HG03558 (cell line): Measurements from ENCODE around the gene GGTA1.

ENCODE experiments used
- ATAC-seq: cut with Tn5 transposase; IDR thresholded peaks from one replicate; pipeline ENCODE4 v1.9.1; 2021; ENCODE audit warnings: moderate number of reproducible peaks; ENCODE audit not compliant: unreplicated experiment; ENCODE audit errors: extremely low read depth

The GGTA1 gene

DNA sequence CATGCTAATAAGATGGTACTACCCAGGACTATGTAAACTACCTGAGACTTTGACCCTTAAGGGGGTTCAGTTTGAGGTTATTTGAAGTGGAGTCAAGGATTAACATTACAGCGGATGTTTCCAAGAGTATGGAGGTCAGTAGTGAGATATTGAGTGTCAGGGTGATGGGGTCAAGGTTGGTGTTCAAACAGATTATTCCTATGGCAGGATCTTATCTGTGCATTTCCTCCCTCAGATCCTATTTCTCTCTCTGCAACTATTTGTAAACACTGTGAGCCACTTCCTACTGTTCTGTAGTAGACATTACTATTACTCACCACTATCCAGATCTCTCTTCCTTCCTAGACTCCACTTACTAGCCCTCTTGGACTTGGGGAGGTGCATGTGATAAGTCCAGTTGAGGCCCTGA is 75.6 kb downstream of the GGTA1 start:
- no peak for ATAC-seq

- ATAC-seq = no peak
Observed at GRCh38 chr9:121411993-121412392, 87.7 kb downstream of the GGTA1 start.

DNA sequence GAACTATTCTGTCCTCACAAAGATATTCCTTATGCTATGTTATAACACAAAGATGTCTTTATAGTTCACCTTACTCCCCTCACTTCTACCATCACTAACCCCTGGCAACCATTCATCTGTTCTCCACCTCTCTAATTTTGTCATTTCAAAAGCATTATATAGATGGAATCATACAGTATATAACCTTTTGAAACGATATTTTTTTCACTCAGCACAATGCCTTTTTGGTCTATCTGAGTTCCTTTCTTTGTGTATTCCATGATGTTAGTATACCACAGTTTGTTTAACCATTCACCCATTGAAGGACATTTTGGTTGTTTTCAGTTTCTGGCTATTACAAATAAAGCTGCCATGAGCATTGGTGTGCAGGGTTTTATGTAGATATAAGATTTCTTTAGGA is 93.7 kb downstream of the GGTA1 start:
- no peak for ATAC-seq
